Measurements from ENCODE around the gene HECTD4. TPM values are rescaled to one million over a fixed set of nuclear protein-coding genes. Genes with fewer than 3 reads are reported as not detected.

HECTD4 gene
- polyA plus RNA-seq, 1 donor from 2014 or later: 15.8 TPM

DNA sequence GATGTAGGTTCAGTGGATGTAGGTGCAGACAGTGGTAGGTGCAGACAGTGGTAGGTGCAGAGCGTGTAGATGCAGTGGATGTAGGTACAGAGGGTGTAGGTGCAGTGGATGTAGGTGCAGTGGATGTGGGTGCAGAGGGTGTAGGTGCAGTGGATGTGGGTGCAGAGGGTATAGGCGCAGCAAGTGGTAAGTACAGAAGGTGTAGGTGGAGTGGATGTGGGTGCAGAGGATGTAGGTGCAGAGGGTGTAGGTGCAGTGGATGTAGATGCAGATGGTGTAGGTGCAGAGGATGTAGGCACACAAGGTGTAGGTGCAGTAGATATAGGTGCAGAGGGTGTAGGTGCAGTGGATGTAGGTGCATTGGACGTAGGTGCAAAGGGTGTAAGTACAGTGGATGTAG is 86.0 kb downstream of the HECTD4 start:
- H2AFZ ChIP-seq (ENCODE audit: low read depth, low read length): no peak overlapping the region
- H3K27ac ChIP-seq (ENCODE audit: low read length): no peak overlapping the region

GRCh38 chr12:112294793-112295192 is 87.4 kb downstream of the HECTD4 start:
- H2AFZ ChIP-seq (ENCODE audit: low read depth, low read length): no peak overlapping the region
- H3K27me3 ChIP-seq (ENCODE audit: insufficient read depth, low read depth, low read length): no peaks in the 10 kb centered on the region
- H3K27ac ChIP-seq (ENCODE audit: low read length): no peak overlapping the region
- no peaks in the 10 kb centered on the region for H4K20me1 ChIP-seq (ENCODE audit: insufficient read depth)
- no peaks in the 10 kb centered on the region for H3K9me2 ChIP-seq (ENCODE audit: insufficient read depth, low read length)
- H3K36me3 ChIP-seq (ENCODE audit: insufficient read depth, low read length): no peaks in the 10 kb centered on the region
- H3K4me3 ChIP-seq (ENCODE audit: low read length): no peak overlapping the region
- no peaks in the 10 kb centered on the region for H3K9me3 ChIP-seq (ENCODE audit: low read length)
- H3F3A ChIP-seq (ENCODE audit: insufficient read depth, low read length, poor library complexity, severe bottlenecking): no peaks in the 10 kb centered on the region
- H3K4me2 ChIP-seq (ENCODE audit: low read length): no peak overlapping the region
- no peak for TF ChIP-seq EP300 (conservative IDR thresholded peaks at IDR 0.05; ENCODE audit: poor library complexity, severe bottlenecking)
- TF ChIP-seq REST (IDR thresholded peaks at IDR 0.05; ENCODE audit: borderline replicate concordance): no peak
- no peak for TF ChIP-seq TAF1 (IDR thresholded peaks at IDR 0.05; ENCODE audit: low read depth)
- no peak for TF ChIP-seq POLR2AphosphoS5 (IDR thresholded peaks at IDR 0.05)
- TF ChIP-seq MXI1 (conservative IDR thresholded peaks at IDR 0.05; ENCODE audit: poor library complexity, severe bottlenecking): no peak
- no peaks in the 10 kb centered on the region for H3K79me2 ChIP-seq (replicated peaks; ENCODE audit: insufficient read depth, low read length)
- H3K9ac ChIP-seq (ENCODE audit: low read length): no peak overlapping the region

More for the DNA sequence above, 86.0 kb downstream of the HECTD4 start:
- H3K4me2 ChIP-seq (ENCODE audit: low read length): no peak overlapping the region
- no peaks in the 10 kb centered on the region for H3K79me2 ChIP-seq (replicated peaks; ENCODE audit: insufficient read depth, low read length)
- no peaks in the 10 kb centered on the region for H3K9me2 ChIP-seq (ENCODE audit: insufficient read depth, low read length)
- no peak overlapping the region for H3K4me3 ChIP-seq (ENCODE audit: low read length)
- H3K9ac ChIP-seq (ENCODE audit: low read length): no peak overlapping the region
- H4K20me1 ChIP-seq (ENCODE audit: insufficient read depth): no peaks in the 10 kb centered on the region
- TF ChIP-seq TAF1 (IDR thresholded peaks at IDR 0.05; ENCODE audit: low read depth) (no peak), SMC3 (conservative IDR thresholded peaks at IDR 0.05; ENCODE audit: poor library complexity) (no peak), POLR2AphosphoS5 (IDR thresholded peaks at IDR 0.05) (no peak), RAD21 (conservative IDR thresholded peaks at IDR 0.05) (no peak), EP300 (conservative IDR thresholded peaks at IDR 0.05; ENCODE audit: poor library complexity, severe bottlenecking) (no peak)
- H3K36me3 ChIP-seq (ENCODE audit: insufficient read depth, low read length): no peaks in the 10 kb centered on the region
- H3F3A ChIP-seq (ENCODE audit: insufficient read depth, low read length, poor library complexity, severe bottlenecking): no peaks in the 10 kb centered on the region
- H3K9me3 ChIP-seq (ENCODE audit: low read length): no peaks in the 10 kb centered on the region
- H3K27me3 ChIP-seq (ENCODE audit: insufficient read depth, low read depth, low read length): no peaks in the 10 kb centered on the region

- TF ChIP-seq REST (IDR thresholded peaks at IDR 0.05; ENCODE audit: borderline replicate concordance) (no peak), SMC3 (conservative IDR thresholded peaks at IDR 0.05; ENCODE audit: poor library complexity) (no peak), POLR2AphosphoS5 (IDR thresholded peaks at IDR 0.05) (no peak), CTCF (IDR thresholded peaks at IDR 0.05; ENCODE audit: poor library complexity, severe bottlenecking) (no peak), EP300 (conservative IDR thresholded peaks at IDR 0.05; ENCODE audit: poor library complexity, severe bottlenecking) (no peak), EZH2 (IDR thresholded peaks at IDR 0.05; ENCODE audit: borderline replicate concordance, insufficient read depth, low read length, poor library complexity, severe bottlenecking) (no peak), TAF1 (IDR thresholded peaks at IDR 0.05; ENCODE audit: low read depth) (no peak), RAD21 (conservative IDR thresholded peaks at IDR 0.05) (no peak), MXI1 (conservative IDR thresholded peaks at IDR 0.05; ENCODE audit: poor library complexity, severe bottlenecking) (no peak)
- Histone ChIP-seq H3K9me2 (ENCODE audit: insufficient read depth, low read length) (no peaks in the 10 kb centered on the region), H3F3A (ENCODE audit: insufficient read depth, low read length, poor library complexity, severe bottlenecking) (no peaks in the 10 kb centered on the region)
Observed at GRCh38 chr12:112288638-112289037, 93.6 kb downstream of the HECTD4 start.

More at GRCh38 chr12:112288638-112289037, 93.6 kb downstream of the HECTD4 start:
- Histone ChIP-seq H3K27me3 (ENCODE audit: insufficient read depth, low read depth, low read length) (no peaks in the 10 kb centered on the region), H2AFZ (ENCODE audit: low read depth, low read length) (no peak overlapping the region), H3K4me2 (ENCODE audit: low read length) (no peak overlapping the region), H3K9ac (ENCODE audit: low read length) (no peak overlapping the region), H3K36me3 (ENCODE audit: insufficient read depth, low read length) (no peaks in the 10 kb centered on the region), H4K20me1 (ENCODE audit: insufficient read depth) (no peaks in the 10 kb centered on the region), H3K27ac (ENCODE audit: low read length) (no peak overlapping the region), H3K4me3 (ENCODE audit: low read length) (no peak overlapping the region), H3K79me2 (replicated peaks; ENCODE audit: insufficient read depth, low read length) (no peaks in the 10 kb centered on the region), H3K9me3 (ENCODE audit: low read length) (no peaks in the 10 kb centered on the region)

All from neural cell (in vitro differentiated cells).